MCF 10A (cell line): ENCODE data around the gene NOCT. TPM values are rescaled to one million over a fixed set of nuclear protein-coding genes. Genes with fewer than 3 reads are reported as not detected.

Source experiments
- total RNA-seq: library from RNA; stranded (reverse); gene quantifications from 2 replicates; pipeline ENCODE4 v1.2.3, GENCODE V29; 2022

The NOCT gene
- total RNA-seq, 1 experiment from 2014 or later, result 25.5 TPM

Other genes starting within 250 kb of the NOCT start
- 26.5 and 28.7 TPM in 2 replicates for gene ELF2, start 161.4 kb downstream of the NOCT start, total RNA-seq